BLaER1 treated with 17β-estradiol and CSF1 and Interleukin-3, amounts not matched to agents 10 nM and 100 nM (cell line): ENCODE measurements around the gene PSAT1.

Experiments
- H3K27ac ChIP-seq, 11 experiments: shearing (Covaris generic); formaldehyde crosslinking; 2 replicates each; pipeline ENCODE4 v1.8.1; 2022
- H3K27me3 ChIP-seq, 11 experiments: shearing (Covaris generic); formaldehyde crosslinking; 2 replicates each; pipeline ENCODE4 v1.8.1; 2022
- H3K36me3 ChIP-seq, 11 experiments: shearing (Covaris generic); formaldehyde crosslinking; 2 replicates each; pipeline ENCODE4 v1.8.1; 2022
- H3K4me1 ChIP-seq, 10 experiments: shearing (Covaris generic); formaldehyde crosslinking; 2 replicates each; pipeline ENCODE4 v1.8.1; 2022
- H3K4me2 ChIP-seq, 11 experiments: shearing (Covaris generic); formaldehyde crosslinking; 2 replicates each; pipeline ENCODE4 v1.8.1; 2022
- H3K4me3 ChIP-seq, 10 experiments: shearing (Covaris generic); formaldehyde crosslinking; 2 replicates each; pipeline ENCODE4 v1.8.1; 2022
- H3K9ac ChIP-seq, 11 experiments: shearing (Covaris generic); formaldehyde crosslinking; 2 replicates each; pipeline ENCODE4 v1.8.1; 2022
- H3K9me3 ChIP-seq, 11 experiments: shearing (Covaris generic); formaldehyde crosslinking; replicated peaks in 1 of 11; 2 replicates each; pipeline ENCODE4 v1.8.1; 2022
- H4K20me1 ChIP-seq, 11 experiments: shearing (Covaris generic); formaldehyde crosslinking; 2 replicates each; pipeline ENCODE4 v1.8.1; 2022
- Cebpa-rat ChIP-seq, 11 experiments: shearing (Covaris generic); IDR thresholded peaks; 2 replicates each; pipeline ENCODE4 v1.8.1; 2022

Gene PSAT1

GRCh38 chr9:78325343-78325742 is 28.4 kb downstream of the PSAT1 start:
- Histone ChIP-seq H3K9ac (0 out of 22 replicates have a peak overlapping the region, but pooled peaks of 1 of the 11 experiments have one; percentile 21), H4K20me1 (peaks cover 0 to 71% (median 0%) of the 10 kb centered on the region in 11 experiments; a peak in 6 of 22 replicates), H3K4me3 (no peak overlapping the region), H3K9me3 (no peaks in the 10 kb centered on the region; a peak in 1 of 22 replicates), H3K4me1 (peaks cover 16 to 26% (median 23%) of the 10 kb centered on the region in 10 experiments; a peak in 18 of 20 replicates), H3K4me2 (peak overlapping the region; percentile 6 to 38 (median 29); a peak in 11 of 22 replicates), H3K27me3 (no peaks in the 10 kb centered on the region), H3K27ac (0 out of 22 replicates have a peak overlapping the region, but pooled peaks of 1 of the 11 experiments have one; percentile 21), H3K36me3 (peaks cover 28 to 97% (median 82%) of the 10 kb centered on the region in 11 experiments)
- TF ChIP-seq Cebpa-rat (IDR thresholded peaks at IDR 0.05) = no peak

- no peak overlapping the region for H3K9ac ChIP-seq
- peaks cover 0 to 68% (median 0%) of the 10 kb centered on the region in 11 experiments; a peak in 6 of 22 replicates for H4K20me1 ChIP-seq
- H3K4me2 ChIP-seq = peak overlapping the region in 7 of 11 experiments; percentile 16 to 38 (median 30); a peak in 5 of 22 replicates
- H3K27me3 ChIP-seq = no peaks in the 10 kb centered on the region
- H3K9me3 ChIP-seq = no peaks in the 10 kb centered on the region; a peak in 1 of 22 replicates
- H3K27ac ChIP-seq = no peak overlapping the region
- peaks cover 16 to 26% (median 23%) of the 10 kb centered on the region in 10 experiments; a peak in 18 of 20 replicates for H3K4me1 ChIP-seq
- no peak overlapping the region for H3K4me3 ChIP-seq
- H3K36me3 ChIP-seq = peaks cover 25 to 98% (median 83%) of the 10 kb centered on the region in 11 experiments
- TF ChIP-seq Cebpa-rat (IDR thresholded peaks at IDR 0.05) = no peak
Observed at GRCh38 chr9:78325846-78326360, 29.0 kb downstream of the PSAT1 start.

GRCh38 chr9:78326564-78326963 is 29.6 kb downstream of the PSAT1 start:
- no peak overlapping the region for H3K27ac ChIP-seq
- H3K4me3 ChIP-seq = no peak overlapping the region
- no peak overlapping the region for H3K9ac ChIP-seq
- H3K36me3 ChIP-seq = peaks cover 28 to 98% (median 83%) of the 10 kb centered on the region in 11 experiments
- H3K9me3 ChIP-seq = no peaks in the 10 kb centered on the region; a peak in 2 of 22 replicates
- H3K4me2 ChIP-seq = no peak overlapping the region
- H3K27me3 ChIP-seq = no peaks in the 10 kb centered on the region
- peaks cover 16 to 26% (median 23%) of the 10 kb centered on the region in 10 experiments; a peak in 18 of 20 replicates for H3K4me1 ChIP-seq
- peaks cover 0 to 61% (median 0%) of the 10 kb centered on the region in 11 experiments; a peak in 4 of 22 replicates for H4K20me1 ChIP-seq
- no peak for TF ChIP-seq Cebpa-rat (IDR thresholded peaks at IDR 0.05)

DNA sequence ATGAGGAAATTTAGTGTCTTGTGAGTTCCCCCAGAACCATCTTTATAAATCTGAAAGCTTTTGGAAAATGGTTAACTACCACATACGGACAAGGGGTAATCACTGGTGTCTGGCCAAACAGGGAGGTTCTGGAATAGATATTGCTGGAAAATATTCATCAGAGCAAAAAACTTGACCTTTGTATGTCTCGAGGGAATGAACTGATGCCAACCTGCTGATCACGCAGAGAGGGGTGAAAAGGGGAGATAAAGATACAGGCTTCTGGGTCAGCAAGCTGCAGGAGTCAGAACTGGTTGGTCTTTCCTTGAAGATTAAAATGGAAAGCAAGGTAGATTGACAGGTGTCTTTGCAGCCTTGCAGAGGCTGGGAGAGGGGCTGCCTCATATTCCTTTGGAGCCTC is 35.5 kb downstream of the PSAT1 start:
- H3K36me3 ChIP-seq = peaks cover 35 to 82% (median 64%) of the 10 kb centered on the region in 11 experiments

GRCh38 chr9:78348848-78349247 is 51.9 kb downstream of the PSAT1 start:
- Histone ChIP-seq H3K27ac (no peak overlapping the region), H3K9ac (no peak overlapping the region), H3K4me3 (no peak overlapping the region), H4K20me1 (no peaks in the 10 kb centered on the region), H3K27me3 (no peaks in the 10 kb centered on the region), H3K4me2 (no peak overlapping the region), H3K9me3 (peaks cover 0 to 4% (median under 1%) of the 10 kb centered on the region in 11 experiments; a peak in 3 of 22 replicates), H3K4me1 (peaks cover 0 to 5% (median 0%) of the 10 kb centered on the region in 10 experiments; a peak in 1 of 20 replicates), H3K36me3 (peaks cover 0 to 5% (median 0%) of the 10 kb centered on the region in 11 experiments; a peak in 2 of 22 replicates)
- TF ChIP-seq Cebpa-rat (IDR thresholded peaks at IDR 0.05) = no peak

More for the DNA sequence above, 35.5 kb downstream of the PSAT1 start:
- Histone ChIP-seq H3K4me1 (no peaks in the 10 kb centered on the region), H3K27me3 (no peaks in the 10 kb centered on the region), H3K27ac (no peak overlapping the region), H4K20me1 (peaks cover 0 to 14% (median 0%) of the 10 kb centered on the region in 11 experiments; a peak in 2 of 22 replicates), H3K4me3 (no peak overlapping the region), H3K4me2 (no peak overlapping the region), H3K9me3 (peaks cover 16 to 36% (median 26%) of the 10 kb centered on the region in 11 experiments; a peak in 21 of 22 replicates), H3K9ac (no peak overlapping the region)
- no peak for TF ChIP-seq Cebpa-rat (IDR thresholded peaks at IDR 0.05)

GRCh38 chr9:78351816-78352215 is 54.9 kb downstream of the PSAT1 start:
- no peak overlapping the region for H3K27ac ChIP-seq
- peaks cover 0 to 3% (median 0%) of the 10 kb centered on the region in 10 experiments; a peak in 1 of 20 replicates for H3K4me1 ChIP-seq
- H4K20me1 ChIP-seq = no peaks in the 10 kb centered on the region
- H3K36me3 ChIP-seq = peaks cover 0 to 6% (median 0%) of the 10 kb centered on the region in 11 experiments; a peak in 6 of 22 replicates
- no peak for TF ChIP-seq Cebpa-rat (IDR thresholded peaks at IDR 0.05)
- no peak overlapping the region for H3K4me3 ChIP-seq
- H3K27me3 ChIP-seq = no peaks in the 10 kb centered on the region
- no peak overlapping the region for H3K9ac ChIP-seq
- H3K4me2 ChIP-seq = no peak overlapping the region
- peaks cover 0 to 4% (median 0%) of the 10 kb centered on the region in 11 experiments; a peak in 2 of 22 replicates for H3K9me3 ChIP-seq

DNA sequence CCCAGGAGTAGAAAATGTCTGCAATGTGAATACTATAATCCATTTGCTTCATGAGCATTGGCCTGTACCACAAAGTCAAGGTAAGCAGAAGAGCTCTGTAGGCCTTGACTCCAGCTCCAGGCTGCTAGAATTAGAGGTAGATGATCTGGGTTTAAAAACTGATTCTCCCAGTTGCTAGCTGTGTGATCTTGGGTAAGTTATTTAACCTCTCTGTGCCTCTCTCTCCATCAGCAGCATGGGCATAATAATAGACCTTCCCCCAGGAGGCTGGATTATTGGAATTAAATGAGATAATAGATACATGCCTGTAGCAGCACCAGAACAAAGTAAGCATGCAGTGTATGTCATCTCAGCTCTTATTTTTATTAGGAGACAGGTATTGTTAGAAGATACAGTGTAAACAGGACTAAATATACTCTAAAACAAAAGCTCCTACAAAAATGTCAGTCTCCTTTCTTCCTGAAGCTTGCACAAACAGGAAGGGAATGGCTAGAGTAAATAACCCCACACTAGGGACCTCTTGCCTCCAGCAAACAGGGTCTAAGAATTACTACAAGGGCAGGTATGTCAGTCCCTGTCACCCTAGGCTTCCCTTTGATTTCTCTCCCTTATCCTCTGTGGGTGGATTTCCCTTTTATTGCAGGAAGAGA is 57.5 kb downstream of the PSAT1 start:
- TF ChIP-seq Cebpa-rat (IDR thresholded peaks at IDR 0.05) = no peak
- H3K9me3 ChIP-seq = peaks cover 0 to 17% (median 4%) of the 10 kb centered on the region in 11 experiments; a peak in 8 of 22 replicates
- H3K36me3 ChIP-seq = peaks cover 0 to 18% (median 10%) of the 10 kb centered on the region in 11 experiments; a peak in 10 of 22 replicates
- no peak overlapping the region for H3K4me2 ChIP-seq
- H3K4me3 ChIP-seq = no peak overlapping the region
- H3K27ac ChIP-seq = no peak overlapping the region
- no peak overlapping the region for H3K9ac ChIP-seq
- H4K20me1 ChIP-seq = no peaks in the 10 kb centered on the region
- no peaks in the 10 kb centered on the region for H3K4me1 ChIP-seq
- no peaks in the 10 kb centered on the region for H3K27me3 ChIP-seq

- no peaks in the 10 kb centered on the region for H4K20me1 ChIP-seq
- peaks cover 0 to 18% (median 10%) of the 10 kb centered on the region in 11 experiments; a peak in 10 of 22 replicates for H3K36me3 ChIP-seq
- no peak overlapping the region for H3K9ac ChIP-seq
- H3K4me1 ChIP-seq = no peaks in the 10 kb centered on the region
- no peak overlapping the region for H3K27ac ChIP-seq
- no peaks in the 10 kb centered on the region for H3K27me3 ChIP-seq
- peaks cover 0 to 17% (median 4%) of the 10 kb centered on the region in 11 experiments; a peak in 8 of 22 replicates for H3K9me3 ChIP-seq
- no peak overlapping the region for H3K4me3 ChIP-seq
- no peak for TF ChIP-seq Cebpa-rat (IDR thresholded peaks at IDR 0.05)
- no peak overlapping the region for H3K4me2 ChIP-seq
Observed at GRCh38 chr9:78354989-78355388, 58.1 kb downstream of the PSAT1 start.

- H3K27ac ChIP-seq = no peak overlapping the region
- H3K36me3 ChIP-seq = peaks cover 0 to 18% (median 10%) of the 10 kb centered on the region in 11 experiments; a peak in 10 of 22 replicates
- H3K9ac ChIP-seq = no peak overlapping the region
- H4K20me1 ChIP-seq = no peaks in the 10 kb centered on the region
- peaks cover 0 to 17% (median 4%) of the 10 kb centered on the region in 11 experiments; a peak in 8 of 22 replicates for H3K9me3 ChIP-seq
- H3K4me2 ChIP-seq = no peak overlapping the region
- TF ChIP-seq Cebpa-rat (IDR thresholded peaks at IDR 0.05) = no peak
- no peaks in the 10 kb centered on the region for H3K4me1 ChIP-seq
- no peak overlapping the region for H3K4me3 ChIP-seq
- H3K27me3 ChIP-seq = no peaks in the 10 kb centered on the region
Observed at GRCh38 chr9:78356634-78357033, 59.7 kb downstream of the PSAT1 start.
